H1 (cell line): ENCODE results near the gene NECTIN2. TPM values are rescaled to one million over a fixed set of nuclear protein-coding genes. Genes with fewer than 3 reads are reported as not detected.

Source experiments
- SP2 ChIP-seq: IDR thresholded peaks from 2 replicates; pipeline ENCODE4 v1.6.1; 2012; ENCODE audit warnings: mild to moderate bottlenecking, low read length, inconsistent platforms
- TAF1 ChIP-seq: IDR thresholded peaks from 2 replicates; pipeline ENCODE4 v1.6.1; 2011; ENCODE audit warnings: mild to moderate bottlenecking, low read depth, low read length
- YY1 ChIP-seq: IDR thresholded peaks from 2 replicates; pipeline ENCODE4 v1.6.1; 2011; ENCODE audit warnings: low read depth, mild to moderate bottlenecking, low read length
- polyA plus RNA-seq, 7 experiments: library from polyadenylated mRNA; depleted of rRNA in 3 of 7; stranded (reverse) in 5 of 7; unstranded in 2 of 7; fragments of >200 nt in 5 of 7; fragments of 200-250 nt in 2 of 7; gene quantifications; 1 replicate in 5 of 7; 2 replicates in 1 of 7; 4 replicates in 1 of 7; pipeline versions ENCODE4 v1.2.1 to v1.2.3, GENCODE V29; 2011 to 2013; ENCODE audit warnings: missing spikeins in 2 of 7, mixed read lengths in 2 of 7
- total RNA-seq: library from RNA; stranded (reverse); fragmentation: NEBNext Ultra II Directional; extraction: Animal tissue kit (Norgen Biotek cat#: 25700); gene quantifications from 2 replicates; pipeline ENCODE4 v1.2.1, GENCODE V29; 2021
- TF ChIP-seq, protein P1 (sequence below): fragments of 300-600 bp; sonication (generic); IDR thresholded peaks from 2 replicates; pipeline ENCODE4 v1.7.1; 2012; ENCODE audit warnings: low read length, moderate library complexity, mild to moderate bottlenecking, inconsistent platforms; ENCODE audit not compliant: insufficient replicate concordance
- TF ChIP-seq, protein P2 (sequence below): IDR thresholded peaks from 2 replicates; pipeline ENCODE4 v1.6.1; 2011; ENCODE audit warnings: low read depth, mild to moderate bottlenecking, low read length; ENCODE audit not compliant: insufficient read depth
- TF ChIP-seq, protein P3 (sequence below), 3 experiments: IDR thresholded peaks; 1 replicate in 2 of 3; 2 replicates in 1 of 3; pipeline versions ENCODE4 v1.5.1 to v1.6.1; 2011; ENCODE audit warnings: low read length in 3 of 3, mild to moderate bottlenecking in 3 of 3, inconsistent platforms in 2 of 3, low read depth in 1 of 3, moderate library complexity in 1 of 3; ENCODE audit not compliant: insufficient read depth in 1 of 3; ENCODE audit errors: control extremely low read depth in 1 of 3
- TF ChIP-seq, protein P4 (sequence below): IDR thresholded peaks from 2 replicates; pipeline ENCODE4 v1.6.1; 2012; ENCODE audit warnings: inconsistent platforms

The NECTIN2 gene
- total and polyA plus RNA-seq, 2 of the 8 experiments (the other 6 are each of a cell fraction or from before 2014, with no cell fraction given): 184 to 237 TPM

DNA sequence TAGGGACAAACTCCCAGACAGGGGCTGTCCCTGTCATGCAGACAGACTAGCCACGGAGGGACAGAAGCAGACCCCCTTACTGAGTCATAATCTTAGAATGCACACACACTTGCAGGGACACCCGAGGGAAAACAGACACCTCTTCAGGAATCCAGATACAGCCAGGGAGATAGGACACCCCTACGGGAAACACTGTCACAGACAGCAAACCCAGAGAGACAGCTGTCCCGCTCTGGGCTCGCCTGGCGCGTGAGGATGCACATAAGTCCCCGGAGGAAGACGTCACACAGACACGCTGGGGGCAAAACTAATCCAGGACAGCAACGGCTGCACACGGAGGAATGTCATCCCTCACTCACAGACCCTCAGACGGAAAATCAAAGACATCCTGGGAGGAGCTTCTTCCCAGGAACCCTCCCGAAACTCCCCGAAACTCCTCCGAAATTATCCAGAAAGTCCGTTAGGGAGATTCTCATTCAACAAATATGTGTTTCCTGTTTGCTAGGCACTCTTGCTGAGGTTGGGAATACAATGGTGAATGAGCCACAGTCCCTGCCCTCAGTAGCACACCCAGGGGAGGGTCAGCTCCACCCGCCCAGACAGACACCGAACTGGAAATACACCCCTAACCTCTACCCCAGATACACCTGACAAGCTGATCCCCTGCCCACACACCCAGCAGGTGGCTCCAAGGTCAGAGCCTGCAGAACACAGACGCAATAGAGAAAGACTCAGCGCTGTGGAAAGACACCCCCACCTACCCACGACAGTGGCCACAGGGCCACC lies 29.8 kb downstream of the NECTIN2 start (continued):
- TF ChIP-seq, protein P1, sequence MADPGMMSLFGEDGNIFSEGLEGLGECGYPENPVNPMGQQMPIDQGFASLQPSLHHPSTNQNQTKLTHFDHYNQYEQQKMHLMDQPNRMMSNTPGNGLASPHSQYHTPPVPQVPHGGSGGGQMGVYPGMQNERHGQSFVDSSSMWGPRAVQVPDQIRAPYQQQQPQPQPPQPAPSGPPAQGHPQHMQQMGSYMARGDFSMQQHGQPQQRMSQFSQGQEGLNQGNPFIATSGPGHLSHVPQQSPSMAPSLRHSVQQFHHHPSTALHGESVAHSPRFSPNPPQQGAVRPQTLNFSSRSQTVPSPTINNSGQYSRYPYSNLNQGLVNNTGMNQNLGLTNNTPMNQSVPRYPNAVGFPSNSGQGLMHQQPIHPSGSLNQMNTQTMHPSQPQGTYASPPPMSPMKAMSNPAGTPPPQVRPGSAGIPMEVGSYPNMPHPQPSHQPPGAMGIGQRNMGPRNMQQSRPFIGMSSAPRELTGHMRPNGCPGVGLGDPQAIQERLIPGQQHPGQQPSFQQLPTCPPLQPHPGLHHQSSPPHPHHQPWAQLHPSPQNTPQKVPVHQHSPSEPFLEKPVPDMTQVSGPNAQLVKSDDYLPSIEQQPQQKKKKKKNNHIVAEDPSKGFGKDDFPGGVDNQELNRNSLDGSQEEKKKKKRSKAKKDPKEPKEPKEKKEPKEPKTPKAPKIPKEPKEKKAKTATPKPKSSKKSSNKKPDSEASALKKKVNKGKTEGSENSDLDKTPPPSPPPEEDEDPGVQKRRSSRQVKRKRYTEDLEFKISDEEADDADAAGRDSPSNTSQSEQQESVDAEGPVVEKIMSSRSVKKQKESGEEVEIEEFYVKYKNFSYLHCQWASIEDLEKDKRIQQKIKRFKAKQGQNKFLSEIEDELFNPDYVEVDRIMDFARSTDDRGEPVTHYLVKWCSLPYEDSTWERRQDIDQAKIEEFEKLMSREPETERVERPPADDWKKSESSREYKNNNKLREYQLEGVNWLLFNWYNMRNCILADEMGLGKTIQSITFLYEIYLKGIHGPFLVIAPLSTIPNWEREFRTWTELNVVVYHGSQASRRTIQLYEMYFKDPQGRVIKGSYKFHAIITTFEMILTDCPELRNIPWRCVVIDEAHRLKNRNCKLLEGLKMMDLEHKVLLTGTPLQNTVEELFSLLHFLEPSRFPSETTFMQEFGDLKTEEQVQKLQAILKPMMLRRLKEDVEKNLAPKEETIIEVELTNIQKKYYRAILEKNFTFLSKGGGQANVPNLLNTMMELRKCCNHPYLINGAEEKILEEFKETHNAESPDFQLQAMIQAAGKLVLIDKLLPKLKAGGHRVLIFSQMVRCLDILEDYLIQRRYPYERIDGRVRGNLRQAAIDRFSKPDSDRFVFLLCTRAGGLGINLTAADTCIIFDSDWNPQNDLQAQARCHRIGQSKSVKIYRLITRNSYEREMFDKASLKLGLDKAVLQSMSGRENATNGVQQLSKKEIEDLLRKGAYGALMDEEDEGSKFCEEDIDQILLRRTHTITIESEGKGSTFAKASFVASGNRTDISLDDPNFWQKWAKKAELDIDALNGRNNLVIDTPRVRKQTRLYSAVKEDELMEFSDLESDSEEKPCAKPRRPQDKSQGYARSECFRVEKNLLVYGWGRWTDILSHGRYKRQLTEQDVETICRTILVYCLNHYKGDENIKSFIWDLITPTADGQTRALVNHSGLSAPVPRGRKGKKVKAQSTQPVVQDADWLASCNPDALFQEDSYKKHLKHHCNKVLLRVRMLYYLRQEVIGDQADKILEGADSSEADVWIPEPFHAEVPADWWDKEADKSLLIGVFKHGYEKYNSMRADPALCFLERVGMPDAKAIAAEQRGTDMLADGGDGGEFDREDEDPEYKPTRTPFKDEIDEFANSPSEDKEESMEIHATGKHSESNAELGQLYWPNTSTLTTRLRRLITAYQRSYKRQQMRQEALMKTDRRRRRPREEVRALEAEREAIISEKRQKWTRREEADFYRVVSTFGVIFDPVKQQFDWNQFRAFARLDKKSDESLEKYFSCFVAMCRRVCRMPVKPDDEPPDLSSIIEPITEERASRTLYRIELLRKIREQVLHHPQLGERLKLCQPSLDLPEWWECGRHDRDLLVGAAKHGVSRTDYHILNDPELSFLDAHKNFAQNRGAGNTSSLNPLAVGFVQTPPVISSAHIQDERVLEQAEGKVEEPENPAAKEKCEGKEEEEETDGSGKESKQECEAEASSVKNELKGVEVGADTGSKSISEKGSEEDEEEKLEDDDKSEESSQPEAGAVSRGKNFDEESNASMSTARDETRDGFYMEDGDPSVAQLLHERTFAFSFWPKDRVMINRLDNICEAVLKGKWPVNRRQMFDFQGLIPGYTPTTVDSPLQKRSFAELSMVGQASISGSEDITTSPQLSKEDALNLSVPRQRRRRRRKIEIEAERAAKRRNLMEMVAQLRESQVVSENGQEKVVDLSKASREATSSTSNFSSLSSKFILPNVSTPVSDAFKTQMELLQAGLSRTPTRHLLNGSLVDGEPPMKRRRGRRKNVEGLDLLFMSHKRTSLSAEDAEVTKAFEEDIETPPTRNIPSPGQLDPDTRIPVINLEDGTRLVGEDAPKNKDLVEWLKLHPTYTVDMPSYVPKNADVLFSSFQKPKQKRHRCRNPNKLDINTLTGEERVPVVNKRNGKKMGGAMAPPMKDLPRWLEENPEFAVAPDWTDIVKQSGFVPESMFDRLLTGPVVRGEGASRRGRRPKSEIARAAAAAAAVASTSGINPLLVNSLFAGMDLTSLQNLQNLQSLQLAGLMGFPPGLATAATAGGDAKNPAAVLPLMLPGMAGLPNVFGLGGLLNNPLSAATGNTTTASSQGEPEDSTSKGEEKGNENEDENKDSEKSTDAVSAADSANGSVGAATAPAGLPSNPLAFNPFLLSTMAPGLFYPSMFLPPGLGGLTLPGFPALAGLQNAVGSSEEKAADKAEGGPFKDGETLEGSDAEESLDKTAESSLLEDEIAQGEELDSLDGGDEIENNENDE: no peak
- TF ChIP-seq YY1: no peak
- TF ChIP-seq SP2: no peak
- no peak for TF ChIP-seq TAF1
- TF ChIP-seq, protein P2, sequence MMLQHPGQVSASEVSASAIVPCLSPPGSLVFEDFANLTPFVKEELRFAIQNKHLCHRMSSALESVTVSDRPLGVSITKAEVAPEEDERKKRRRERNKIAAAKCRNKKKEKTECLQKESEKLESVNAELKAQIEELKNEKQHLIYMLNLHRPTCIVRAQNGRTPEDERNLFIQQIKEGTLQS: no peak
- TF ChIP-seq, protein P3, sequence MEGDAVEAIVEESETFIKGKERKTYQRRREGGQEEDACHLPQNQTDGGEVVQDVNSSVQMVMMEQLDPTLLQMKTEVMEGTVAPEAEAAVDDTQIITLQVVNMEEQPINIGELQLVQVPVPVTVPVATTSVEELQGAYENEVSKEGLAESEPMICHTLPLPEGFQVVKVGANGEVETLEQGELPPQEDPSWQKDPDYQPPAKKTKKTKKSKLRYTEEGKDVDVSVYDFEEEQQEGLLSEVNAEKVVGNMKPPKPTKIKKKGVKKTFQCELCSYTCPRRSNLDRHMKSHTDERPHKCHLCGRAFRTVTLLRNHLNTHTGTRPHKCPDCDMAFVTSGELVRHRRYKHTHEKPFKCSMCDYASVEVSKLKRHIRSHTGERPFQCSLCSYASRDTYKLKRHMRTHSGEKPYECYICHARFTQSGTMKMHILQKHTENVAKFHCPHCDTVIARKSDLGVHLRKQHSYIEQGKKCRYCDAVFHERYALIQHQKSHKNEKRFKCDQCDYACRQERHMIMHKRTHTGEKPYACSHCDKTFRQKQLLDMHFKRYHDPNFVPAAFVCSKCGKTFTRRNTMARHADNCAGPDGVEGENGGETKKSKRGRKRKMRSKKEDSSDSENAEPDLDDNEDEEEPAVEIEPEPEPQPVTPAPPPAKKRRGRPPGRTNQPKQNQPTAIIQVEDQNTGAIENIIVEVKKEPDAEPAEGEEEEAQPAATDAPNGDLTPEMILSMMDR (IDR thresholded peaks at IDR 0.05; ENCODE audit: control extremely low read depth in 1 of 3, insufficient read depth in 1 of 3, low read depth in 1 of 3, low read length in 3 of 3): no peak
- TF ChIP-seq, protein P4, sequence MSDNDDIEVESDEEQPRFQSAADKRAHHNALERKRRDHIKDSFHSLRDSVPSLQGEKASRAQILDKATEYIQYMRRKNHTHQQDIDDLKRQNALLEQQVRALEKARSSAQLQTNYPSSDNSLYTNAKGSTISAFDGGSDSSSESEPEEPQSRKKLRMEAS: no peak
